ENCODE measurements around the gene COL8A2. TPM values are rescaled to one million over a fixed set of nuclear protein-coding genes. Genes with fewer than 3 reads are reported as not detected.

COL8A2 gene
- polyA plus RNA-seq, 4 donors: 0.27 to 1.3 (median 0.32) TPM; not detected in 1

DNA sequence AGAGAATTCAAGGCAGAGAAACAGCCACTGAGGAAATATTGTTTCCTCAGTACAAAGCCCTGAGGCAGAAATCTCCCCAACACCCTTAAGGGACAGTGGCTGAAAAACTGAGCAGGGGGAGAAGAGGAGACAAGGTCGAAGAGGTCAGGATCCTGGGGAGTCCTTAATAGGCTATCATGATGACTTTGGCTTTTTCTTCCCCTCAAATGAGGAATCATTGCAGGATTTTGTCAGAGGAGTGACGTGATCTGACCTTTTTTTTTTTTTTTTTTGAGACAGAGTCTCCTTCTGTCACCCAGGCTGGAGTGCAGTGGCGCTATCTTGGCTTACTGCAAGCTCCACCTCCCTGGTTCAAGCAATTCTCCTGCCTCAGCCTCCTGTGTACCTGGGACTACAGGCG lies 41.1 kb upstream of the COL8A2 start:
- WGBS, 3 donors: 72 to 80% (median 78%) methylated on average over 4 of the region's 4 CpGs
- Histone ChIP-seq H3K27me3 (ENCODE audit: control insufficient read depth in 3 of 3, insufficient read depth in 3 of 3, low read length in 3 of 3) (no peaks in the 10 kb centered on the region), H3K9me3 (ENCODE audit: control insufficient read depth in 2 of 2, insufficient read depth in 1 of 2, low read depth in 1 of 2, low read length in 1 of 2) (no peaks in the 10 kb centered on the region), H3K36me3 (ENCODE audit: control insufficient read depth in 3 of 3, insufficient read depth in 2 of 3, low read depth in 1 of 3, low read length in 3 of 3) (peaks cover 0 to 31% (median 0%) of the 10 kb centered on the region in 3 donors), H3K4me1 (ENCODE audit: control insufficient read depth in 3 of 3, insufficient read depth in 2 of 3, low read depth in 1 of 3, low read length in 2 of 3) (peaks cover 0 to 16% (median 0%) of the 10 kb centered on the region in 3 donors), H3K27ac (ENCODE audit: low read depth in 1 of 3, low read length in 2 of 3) (no peak overlapping the region), H3K4me3 (ENCODE audit: low read depth in 1 of 3, low read length in 3 of 3) (no peak overlapping the region)
- no peak for FAIRE-seq
- DNase-seq: no peak

GRCh38 chr1:36165145-36165544 lies 40.1 kb upstream of the COL8A2 start:
- Histone ChIP-seq H3K4me3 (ENCODE audit: low read depth in 1 of 3, low read length in 3 of 3) (no peak overlapping the region), H3K27me3 (ENCODE audit: control insufficient read depth in 3 of 3, insufficient read depth in 3 of 3, low read length in 3 of 3) (no peaks in the 10 kb centered on the region), H3K36me3 (ENCODE audit: control insufficient read depth in 3 of 3, insufficient read depth in 2 of 3, low read depth in 1 of 3, low read length in 3 of 3) (peaks cover 0 to 31% (median 0%) of the 10 kb centered on the region in 3 donors), H3K4me1 (ENCODE audit: control insufficient read depth in 3 of 3, insufficient read depth in 2 of 3, low read depth in 1 of 3, low read length in 2 of 3) (peaks cover 0 to 26% (median 0%) of the 10 kb centered on the region in 3 donors), H3K9me3 (ENCODE audit: control insufficient read depth in 2 of 2, insufficient read depth in 1 of 2, low read depth in 1 of 2, low read length in 1 of 2) (no peaks in the 10 kb centered on the region), H3K27ac (ENCODE audit: low read depth in 1 of 3, low read length in 2 of 3) (no peak overlapping the region)
- 59 to 96% (median 89%) methylated on average over 1 of the region's 1 CpG for WGBS, 3 donors
- FAIRE-seq (no peak), DNase-seq (no peak)

DNA sequence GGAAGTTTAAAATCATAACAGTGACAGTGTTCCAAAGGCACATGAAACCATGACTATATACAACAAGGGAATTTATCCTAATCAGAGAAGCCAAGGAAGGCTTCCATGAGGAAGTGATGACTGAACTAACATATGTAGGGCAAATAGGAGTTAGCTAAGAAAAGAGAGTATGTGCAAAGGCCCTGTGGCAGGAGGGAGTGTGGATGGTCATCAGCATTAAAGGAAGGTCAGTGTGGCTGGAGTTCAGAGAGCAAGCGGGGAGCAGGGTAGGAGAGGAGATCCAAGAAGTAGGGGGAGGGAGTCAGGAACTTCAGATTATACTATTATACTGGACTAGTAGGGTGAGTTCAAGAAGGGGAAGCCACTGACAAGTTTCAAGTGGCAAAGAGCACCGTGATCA lies 39.3 kb upstream of the COL8A2 start:
- 83 to 98% (median 94%) methylated on average over 2 of the region's 2 CpGs for WGBS, 3 donors
- H3K27ac ChIP-seq (ENCODE audit: low read depth in 1 of 3, low read length in 2 of 3): peak overlapping the region in 1 of 3 donors; percentile 51
- H3K27me3 ChIP-seq (ENCODE audit: control insufficient read depth in 3 of 3, insufficient read depth in 3 of 3, low read length in 3 of 3): no peaks in the 10 kb centered on the region
- H3K36me3 ChIP-seq (ENCODE audit: control insufficient read depth in 3 of 3, insufficient read depth in 2 of 3, low read depth in 1 of 3, low read length in 3 of 3): peaks cover 0 to 33% (median 0%) of the 10 kb centered on the region in 3 donors
- no peak overlapping the region for H3K4me3 ChIP-seq (ENCODE audit: low read depth in 1 of 3, low read length in 3 of 3)
- FAIRE-seq (no peak), DNase-seq (no peak)
- H3K4me1 ChIP-seq (ENCODE audit: control insufficient read depth in 3 of 3, insufficient read depth in 2 of 3, low read depth in 1 of 3, low read length in 2 of 3): peaks cover 0 to 28% (median 0%) of the 10 kb centered on the region in 3 donors
- H3K9me3 ChIP-seq (ENCODE audit: control insufficient read depth in 2 of 2, insufficient read depth in 1 of 2, low read depth in 1 of 2, low read length in 1 of 2): no peaks in the 10 kb centered on the region

- no peaks in the 10 kb centered on the region for H3K27me3 ChIP-seq (ENCODE audit: control insufficient read depth in 3 of 3, insufficient read depth in 3 of 3, low read length in 3 of 3)
- H3K36me3 ChIP-seq (ENCODE audit: control insufficient read depth in 3 of 3, insufficient read depth in 2 of 3, low read depth in 1 of 3, low read length in 3 of 3): peaks cover 0 to 34% (median 0%) of the 10 kb centered on the region in 3 donors
- DNase-seq: no peak
- H3K4me1 ChIP-seq (ENCODE audit: control insufficient read depth in 3 of 3, insufficient read depth in 2 of 3, low read depth in 1 of 3, low read length in 2 of 3): peaks cover 0 to 28% (median 0%) of the 10 kb centered on the region in 3 donors
- no peak overlapping the region for H3K4me3 ChIP-seq (ENCODE audit: low read depth in 1 of 3, low read length in 3 of 3)
- H3K27ac ChIP-seq (ENCODE audit: low read depth in 1 of 3, low read length in 2 of 3): no peak overlapping the region
- FAIRE-seq: no peak
- no peaks in the 10 kb centered on the region for H3K9me3 ChIP-seq (ENCODE audit: control insufficient read depth in 2 of 2, insufficient read depth in 1 of 2, low read depth in 1 of 2, low read length in 1 of 2)
Measured at GRCh38 chr1:36163426-36163825, 38.4 kb upstream of the COL8A2 start.

DNA sequence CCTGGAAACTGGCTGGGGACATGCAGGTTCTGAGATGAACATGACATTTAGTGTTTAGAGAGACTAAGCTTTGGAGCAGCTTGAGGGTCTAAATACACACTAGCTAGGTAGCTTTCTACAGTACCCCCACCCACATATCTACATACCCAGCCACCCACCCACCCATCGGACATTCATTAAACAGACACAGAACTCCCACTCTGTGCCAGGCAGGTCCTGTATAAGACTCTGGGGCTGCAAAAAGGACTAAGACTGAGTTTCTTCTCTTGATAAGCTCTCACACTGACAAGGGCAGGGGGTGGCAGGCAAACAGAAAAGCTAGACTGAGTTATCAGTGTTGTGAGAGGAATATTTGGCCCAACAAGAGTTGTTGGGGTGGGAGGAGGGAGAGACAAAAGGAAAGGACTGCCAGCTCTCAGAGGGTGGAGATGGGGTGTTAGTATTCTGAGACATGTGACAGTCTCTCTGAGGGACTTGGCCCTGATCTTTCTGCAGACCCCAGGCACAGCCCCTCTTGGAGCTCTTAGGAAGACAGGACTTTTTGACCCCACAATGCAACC lies 37.7 kb upstream of the COL8A2 start:
- no peak for DNase-seq
- H3K9me3 ChIP-seq (ENCODE audit: control insufficient read depth in 2 of 2, insufficient read depth in 1 of 2, low read depth in 1 of 2, low read length in 1 of 2): no peaks in the 10 kb centered on the region
- no peak overlapping the region for H3K4me3 ChIP-seq (ENCODE audit: low read depth in 1 of 3, low read length in 3 of 3)
- FAIRE-seq: no peak
- WGBS, 3 donors: 90 to 96% (median 94%) methylated on average over 1 of the region's 1 CpG
- H3K27ac ChIP-seq (ENCODE audit: low read depth in 1 of 3, low read length in 2 of 3): peak overlapping the region in 1 of 3 donors; percentile 93
- peaks cover 0 to 28% (median 5%) of the 10 kb centered on the region in 3 donors for H3K4me1 ChIP-seq (ENCODE audit: control insufficient read depth in 3 of 3, insufficient read depth in 2 of 3, low read depth in 1 of 3, low read length in 2 of 3)
- H3K27me3 ChIP-seq (ENCODE audit: control insufficient read depth in 3 of 3, insufficient read depth in 3 of 3, low read length in 3 of 3): no peaks in the 10 kb centered on the region
- peaks cover 0 to 35% (median 0%) of the 10 kb centered on the region in 3 donors for H3K36me3 ChIP-seq (ENCODE audit: control insufficient read depth in 3 of 3, insufficient read depth in 2 of 3, low read depth in 1 of 3, low read length in 3 of 3)

- Histone ChIP-seq H3K4me1 (ENCODE audit: control insufficient read depth in 3 of 3, insufficient read depth in 2 of 3, low read depth in 1 of 3, low read length in 2 of 3) (peaks cover 0 to 34% (median 5%) of the 10 kb centered on the region in 3 donors), H3K9me3 (ENCODE audit: control insufficient read depth in 2 of 2, insufficient read depth in 1 of 2, low read depth in 1 of 2, low read length in 1 of 2) (no peaks in the 10 kb centered on the region), H3K27me3 (ENCODE audit: control insufficient read depth in 3 of 3, insufficient read depth in 3 of 3, low read length in 3 of 3) (no peaks in the 10 kb centered on the region), H3K27ac (ENCODE audit: low read depth in 1 of 3, low read length in 2 of 3) (peak overlapping the region; percentile 38 to 93 (median 79)), H3K4me3 (ENCODE audit: low read depth in 1 of 3, low read length in 3 of 3) (peak overlapping the region; percentile 18 to 43 (median 37)), H3K36me3 (ENCODE audit: control insufficient read depth in 3 of 3, insufficient read depth in 2 of 3, low read depth in 1 of 3, low read length in 3 of 3) (peaks cover 0 to 28% (median 0%) of the 10 kb centered on the region in 3 donors)
- DNase-seq: peak in 1 of 2 donors; percentile 50
- no peak for FAIRE-seq
- 41 to 63% (median 47%) methylated on average over 14 of the region's 14 CpGs for WGBS, 3 donors
Measured at GRCh38 chr1:36161641-36162531, 36.9 kb upstream of the COL8A2 start.

DNA sequence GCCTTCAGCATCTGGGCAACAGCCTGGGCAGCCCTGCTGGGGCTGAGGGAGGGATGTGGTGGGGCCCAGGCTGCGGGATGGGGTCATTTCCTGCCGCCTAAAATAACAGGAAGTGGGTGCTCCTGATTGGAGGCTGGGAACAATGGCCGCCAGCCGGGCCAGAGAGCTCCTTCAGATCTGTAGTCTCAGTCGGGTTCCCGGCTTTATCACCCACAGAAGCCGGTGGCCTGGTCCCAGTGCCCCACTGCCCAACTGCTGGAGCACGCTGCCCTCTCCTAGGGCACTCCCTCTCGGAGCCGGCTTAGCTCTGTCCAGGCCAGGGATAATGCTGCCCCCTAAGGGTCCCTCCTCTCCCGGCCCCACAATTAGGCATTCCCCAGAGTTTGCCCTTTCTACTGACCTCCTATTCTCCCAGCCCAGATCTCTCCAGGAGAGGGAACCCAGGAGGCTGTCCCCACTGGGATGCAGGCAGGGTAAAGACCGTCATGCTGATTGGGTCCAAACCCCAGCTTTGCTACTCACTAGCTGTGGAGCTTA lies 36.0 kb upstream of the COL8A2 start:
- FAIRE-seq (no peak), DNase-seq (peak in 1 of 2 donors; percentile 58)
- H3K36me3 ChIP-seq (ENCODE audit: control insufficient read depth in 3 of 3, insufficient read depth in 2 of 3, low read depth in 1 of 3, low read length in 3 of 3): peaks cover 0 to 28% (median 0%) of the 10 kb centered on the region in 3 donors
- H3K27me3 ChIP-seq (ENCODE audit: control insufficient read depth in 3 of 3, insufficient read depth in 3 of 3, low read length in 3 of 3): no peaks in the 10 kb centered on the region
- H3K27ac ChIP-seq (ENCODE audit: low read depth in 1 of 3, low read length in 2 of 3): peak overlapping the region; percentile 63 to 93 (median 79)
- WGBS, 3 donors: 16 to 66% (median 56%) methylated on average over 12 of the region's 12 CpGs
- H3K4me1 ChIP-seq (ENCODE audit: control insufficient read depth in 3 of 3, insufficient read depth in 2 of 3, low read depth in 1 of 3, low read length in 2 of 3): peaks cover 0 to 34% (median 5%) of the 10 kb centered on the region in 3 donors
- H3K9me3 ChIP-seq (ENCODE audit: control insufficient read depth in 2 of 2, insufficient read depth in 1 of 2, low read depth in 1 of 2, low read length in 1 of 2): no peaks in the 10 kb centered on the region
- peak overlapping the region in 2 of 3 donors; percentile 37 to 43 for H3K4me3 ChIP-seq (ENCODE audit: low read depth in 1 of 3, low read length in 3 of 3)

GRCh38 chr1:36160388-36160948 lies 35.4 kb upstream of the COL8A2 start:
- DNase-seq (no peak), FAIRE-seq (no peak)
- Histone ChIP-seq H3K27me3 (ENCODE audit: control insufficient read depth in 3 of 3, insufficient read depth in 3 of 3, low read length in 3 of 3) (no peaks in the 10 kb centered on the region), H3K9me3 (ENCODE audit: control insufficient read depth in 2 of 2, insufficient read depth in 1 of 2, low read depth in 1 of 2, low read length in 1 of 2) (no peaks in the 10 kb centered on the region), H3K36me3 (ENCODE audit: control insufficient read depth in 3 of 3, insufficient read depth in 2 of 3, low read depth in 1 of 3, low read length in 3 of 3) (peaks cover 0 to 28% (median 0%) of the 10 kb centered on the region in 3 donors), H3K27ac (ENCODE audit: low read depth in 1 of 3, low read length in 2 of 3) (peak overlapping the region; percentile 63 to 93 (median 79)), H3K4me3 (ENCODE audit: low read depth in 1 of 3, low read length in 3 of 3) (peak overlapping the region in 1 of 3 donors; percentile 7), H3K4me1 (ENCODE audit: control insufficient read depth in 3 of 3, insufficient read depth in 2 of 3, low read depth in 1 of 3, low read length in 2 of 3) (peaks cover 0 to 34% (median 5%) of the 10 kb centered on the region in 3 donors)
- 52 to 78% (median 54%) methylated on average over 4 of the region's 4 CpGs for WGBS, 3 donors
